GM12891 (cell line): ENCODE measurements around the gene PRIMA1.

Source experiments
- POLR2A ChIP-seq: IDR thresholded peaks from 2 replicates; pipeline ENCODE4 v1.6.1; 2011; ENCODE audit warnings: low read depth, low read length, control low read depth
- POLR2AphosphoS5 ChIP-seq: IDR thresholded peaks from 2 replicates; pipeline ENCODE4 v1.6.1; 2011; ENCODE audit warnings: low read depth, low read length, control low read depth
- SPI1 ChIP-seq: IDR thresholded peaks from 2 replicates; pipeline ENCODE4 v1.6.1; 2011; ENCODE audit warnings: low read depth, low read length, control low read depth
- TAF1 ChIP-seq: IDR thresholded peaks from 2 replicates; pipeline ENCODE4 v1.6.1; 2011; ENCODE audit warnings: low read depth, low read length, control low read depth

- TF ChIP-seq POLR2A (no peak), TAF1 (no peak), POLR2AphosphoS5 (no peak), SPI1 (no peak)
These were observed 9.3 kb upstream of the PRIMA1 start for GRCh38 chr14:93797536-93797935.
